ENCODE data around the gene NR1H2. TPM values are rescaled to one million over a fixed set of nuclear protein-coding genes. Genes with fewer than 3 reads are reported as not detected.

The NR1H2 gene
- total and polyA plus RNA-seq, 4 donors = 30.4 to 58.1 (median 33.7) TPM

GRCh38 chr19:50413531-50413930, 37.3 kb downstream of the NR1H2 start:
- no peak overlapping the region for H3K4me3 ChIP-seq (ENCODE audit: low read depth in 1 of 3, low read length in 3 of 3)
- DNase-seq (ENCODE audit: low spot score) = peak; percentile 30
- H3K9ac ChIP-seq (ENCODE audit: low read depth in 1 of 2, low read length in 2 of 2) = no peak overlapping the region
- no peak overlapping the region for H3K27ac ChIP-seq (ENCODE audit: low read depth in 1 of 2, low read length in 2 of 2)
- H3K9me3 ChIP-seq (ENCODE audit: control insufficient read depth in 4 of 4, low read length in 3 of 4) = no peaks in the 10 kb centered on the region
- no peaks in the 10 kb centered on the region for H3K4me1 ChIP-seq (ENCODE audit: control insufficient read depth in 4 of 4, insufficient read depth in 4 of 4, low read length in 3 of 4)
- 95% methylated on average over 21 of the region's 21 CpGs for WGBS
- H3K36me3 ChIP-seq (ENCODE audit: control insufficient read depth in 4 of 4, insufficient read depth in 3 of 4, low read depth in 1 of 4, low read length in 3 of 4) = peaks cover 0 to 4% (median 1%) of the 10 kb centered on the region in 4 donors
- TF ChIP-seq RXRA (IDR thresholded peaks at IDR 0.05) (no peak), ATF3 (IDR thresholded peaks at IDR 0.05) (no peak), GABPA (IDR thresholded peaks at IDR 0.05 in 1 of 2, conservative IDR thresholded peaks at IDR 0.05 in 1 of 2) (no peak), CTCF (IDR thresholded peaks at IDR 0.05; ENCODE audit: low read depth, low read length, missing input control) (no peak), JUND (IDR thresholded peaks at IDR 0.05) (no peak), HNF4A (conservative IDR thresholded peaks at IDR 0.05) (no peak), MAX (IDR thresholded peaks at IDR 0.05) (no peak), EGR1 (IDR thresholded peaks at IDR 0.05; ENCODE audit: low read depth in 2 of 2) (no peak), ZBTB33 (IDR thresholded peaks at IDR 0.05) (no peak), REST (IDR thresholded peaks at IDR 0.05) (no peak), RAD21 (IDR thresholded peaks at IDR 0.05) (no peak), NR2F2 (IDR thresholded peaks at IDR 0.05) (no peak), SP1 (IDR thresholded peaks at IDR 0.05) (no peak), FOXA1 (IDR thresholded peaks at IDR 0.05) (no peak), HNF4G (IDR thresholded peaks at IDR 0.05) (no peak), TAF1 (conservative IDR thresholded peaks at IDR 0.05) (no peak), YY1 (IDR thresholded peaks at IDR 0.05) (no peak), FOXA2 (IDR thresholded peaks at IDR 0.05) (no peak)
- peaks cover 0 to 3% (median 0%) of the 10 kb centered on the region in 4 donors for H3K27me3 ChIP-seq (ENCODE audit: control insufficient read depth in 4 of 4, insufficient read depth in 4 of 4, low read length in 3 of 4)
